ENCODE data around the gene CHCHD1. TPM values are rescaled to one million over a fixed set of nuclear protein-coding genes. Genes with fewer than 3 reads are reported as not detected.

The CHCHD1 gene
- total and polyA plus RNA-seq, 3 experiments from 2014 or later, result 35.8 to 52.6 (median 37.2) TPM

GRCh38 chr10:73758704-73759511, 22.9 kb upstream of the CHCHD1 start:
- Histone ChIP-seq H3K27me3 (ENCODE audit: insufficient read depth, low read length, poor library complexity, severe bottlenecking) (no peaks in the 10 kb centered on the region), H3K36me3 (ENCODE audit: insufficient read depth, low read length) (peaks cover 47% of the 10 kb centered on the region), H3K27ac (ENCODE audit: low read depth, low read length) (peak overlapping the region; percentile 72), H3K4me3 (ENCODE audit: low read length) (peak overlapping the region; percentile 8), H3K9me3 (ENCODE audit: low read length) (no peaks in the 10 kb centered on the region), H3K4me1 (ENCODE audit: insufficient read depth, low read length) (peaks cover 53% of the 10 kb centered on the region)
- Mint-ChIP-seq H3K4me3 (peak overlapping the region; percentile 34 to 90 (median 74)), H3K36me3 (peaks cover 18 to 77% (median 23%) of the 10 kb centered on the region in 3 donors), H3K9me3 (no peaks in the 10 kb centered on the region), H3K4me1 (peaks cover 70 to 81% (median 79%) of the 10 kb centered on the region in 3 donors), H3K27me3 (no peaks in the 10 kb centered on the region), H3K27ac (peak overlapping the region; percentile 90 to 99 (median 95))
- peak in 4 of 5 donors; percentile 36 to 63 (median 48) for DNase-seq
- CTCF ChIA-PET, result interaction anchor here (1.0 to 4.2 kb wide), 5 partner anchors 11 to 28 kb away, joined by 3 to 42 read pairs (median 4); partner anchors contain the start of gene SEC24C
- POLR2A ChIA-PET, result interaction anchor here (0.7 to 3.3 kb wide), 9 partner anchors 10 to 1462 kb away, joined by 3 to 38 read pairs (median 11); partner anchors contain the start of genes CHCHD1, SEC24C and ZSWIM8

- H3K36me3 ChIP-seq (ENCODE audit: insufficient read depth, low read length), result peaks cover 47% of the 10 kb centered on the region
- H3K27ac ChIP-seq (ENCODE audit: low read depth, low read length), result peak overlapping the region; percentile 72
- POLR2A ChIA-PET, result interaction anchor here (0.5 to 3.3 kb wide), 10 partner anchors 10 to 1462 kb away, joined by 3 to 38 read pairs (median 8); partner anchors contain the start of genes CHCHD1, SEC24C and ZSWIM8
- peaks cover 71 to 81% (median 78%) of the 10 kb centered on the region in 3 donors for H3K4me1 Mint-ChIP-seq
- H3K9me3 Mint-ChIP-seq, result no peaks in the 10 kb centered on the region
- H3K4me3 Mint-ChIP-seq, result peak overlapping the region; percentile 34 to 90 (median 74)
- DNase-seq, result peak; percentile 49 to 92 (median 79)
- H3K27me3 ChIP-seq (ENCODE audit: insufficient read depth, low read length, poor library complexity, severe bottlenecking), result no peaks in the 10 kb centered on the region
- peak overlapping the region; percentile 90 to 99 (median 95) for H3K27ac Mint-ChIP-seq
- H3K4me3 ChIP-seq (ENCODE audit: low read length), result no peak overlapping the region
- no peaks in the 10 kb centered on the region for H3K9me3 ChIP-seq (ENCODE audit: low read length)
- H3K27me3 Mint-ChIP-seq, result no peaks in the 10 kb centered on the region
- H3K36me3 Mint-ChIP-seq, result peaks cover 19 to 78% (median 25%) of the 10 kb centered on the region in 3 donors
- peaks cover 54% of the 10 kb centered on the region for H3K4me1 ChIP-seq (ENCODE audit: insufficient read depth, low read length)
- CTCF ChIA-PET, result interaction anchor here (0.9 to 4.2 kb wide), 5 partner anchors 11 to 29 kb away, joined by 3 to 42 read pairs (median 4); partner anchors contain the start of genes CHCHD1 and SEC24C
These were observed 22.2 kb upstream of the CHCHD1 start for GRCh38 chr10:73759512-73760115.

- H3K4me1 ChIP-seq (ENCODE audit: insufficient read depth, low read length), result peaks cover 51% of the 10 kb centered on the region
- Mint-ChIP-seq H3K27me3 (no peaks in the 10 kb centered on the region), H3K4me1 (peaks cover 73 to 84% (median 75%) of the 10 kb centered on the region in 3 donors), H3K27ac (peak overlapping the region; percentile 90 to 99 (median 95)), H3K9me3 (no peaks in the 10 kb centered on the region), H3K4me3 (peak overlapping the region in 4 of 7 donors; percentile 19 to 62 (median 50)), H3K36me3 (peaks cover 35 to 85% (median 35%) of the 10 kb centered on the region in 3 donors)
- H3K9me3 ChIP-seq (ENCODE audit: low read length), result no peaks in the 10 kb centered on the region
- DNase-seq, result no peak
- CTCF ChIA-PET, result no interaction called here
- H3K27ac ChIP-seq (ENCODE audit: low read depth, low read length), result no peak overlapping the region
- H3K27me3 ChIP-seq (ENCODE audit: insufficient read depth, low read length, poor library complexity, severe bottlenecking), result no peaks in the 10 kb centered on the region
- no peak overlapping the region for H3K4me3 ChIP-seq (ENCODE audit: low read length)
- POLR2A ChIA-PET, result no interaction called here
- peaks cover 68% of the 10 kb centered on the region for H3K36me3 ChIP-seq (ENCODE audit: insufficient read depth, low read length)
These were observed 20.1 kb upstream of the CHCHD1 start for GRCh38 chr10:73761781-73762180.

- peaks cover 67 to 78% (median 73%) of the 10 kb centered on the region in 3 donors for H3K4me1 Mint-ChIP-seq
- peak overlapping the region; percentile 90 to 97 (median 95) for H3K27ac Mint-ChIP-seq
- H3K27me3 ChIP-seq (ENCODE audit: insufficient read depth, low read length, poor library complexity, severe bottlenecking), result no peaks in the 10 kb centered on the region
- peaks cover 71% of the 10 kb centered on the region for H3K36me3 ChIP-seq (ENCODE audit: insufficient read depth, low read length)
- H3K27me3 Mint-ChIP-seq, result no peaks in the 10 kb centered on the region
- peaks cover 51% of the 10 kb centered on the region for H3K4me1 ChIP-seq (ENCODE audit: insufficient read depth, low read length)
- no peaks in the 10 kb centered on the region for H3K9me3 Mint-ChIP-seq
- H3K4me3 ChIP-seq (ENCODE audit: low read length), result no peak overlapping the region
- H3K36me3 Mint-ChIP-seq, result peaks cover 35 to 88% (median 40%) of the 10 kb centered on the region in 3 donors
- peak overlapping the region in 6 of 7 donors; percentile 0 to 63 (median 7) for H3K4me3 Mint-ChIP-seq
- H3K9me3 ChIP-seq (ENCODE audit: low read length), result no peaks in the 10 kb centered on the region
- CTCF ChIA-PET, result interaction anchor here (0.8 to 1.1 kb wide), 2 partner anchors 32 to 117 kb away, joined by 3 to 5 read pairs; no protein-coding TSS in a partner anchor
- POLR2A ChIA-PET, result interaction anchor here (0.7 to 2.4 kb wide), 2 partner anchors 9 to 236 kb away, joined by 3 to 12 read pairs; a partner anchor contains a TSS
- no peak for DNase-seq
- H3K27ac ChIP-seq (ENCODE audit: low read depth, low read length), result no peak overlapping the region
These were observed 18.9 kb upstream of the CHCHD1 start for GRCh38 chr10:73762915-73763314.

GRCh38 chr10:73763343-73763742, 18.5 kb upstream of the CHCHD1 start:
- peak in 2 of 5 donors; percentile 50 to 61 for DNase-seq
- Mint-ChIP-seq H3K27me3 (no peaks in the 10 kb centered on the region), H3K4me3 (peak overlapping the region; percentile 0 to 65 (median 13)), H3K27ac (peak overlapping the region; percentile 90 to 97 (median 95)), H3K36me3 (peaks cover 35 to 91% (median 41%) of the 10 kb centered on the region in 3 donors), H3K9me3 (no peaks in the 10 kb centered on the region), H3K4me1 (peaks cover 63 to 73% (median 69%) of the 10 kb centered on the region in 3 donors)
- H3K36me3 ChIP-seq (ENCODE audit: insufficient read depth, low read length), result peaks cover 73% of the 10 kb centered on the region
- H3K4me3 ChIP-seq (ENCODE audit: low read length), result no peak overlapping the region
- peaks cover 49% of the 10 kb centered on the region for H3K4me1 ChIP-seq (ENCODE audit: insufficient read depth, low read length)
- no peak overlapping the region for H3K27ac ChIP-seq (ENCODE audit: low read depth, low read length)
- ChIA-PET POLR2A (interaction anchor here (0.5 to 2.4 kb wide), 3 partner anchors 9 to 1522 kb away, joined by 3 to 12 read pairs (median 3); a partner anchor contains a TSS), CTCF (interaction anchor here (0.8 to 1.1 kb wide), 2 partner anchors 32 to 116 kb away, joined by 3 to 5 read pairs; no protein-coding TSS in a partner anchor)
- H3K27me3 ChIP-seq (ENCODE audit: insufficient read depth, low read length, poor library complexity, severe bottlenecking), result no peaks in the 10 kb centered on the region
- H3K9me3 ChIP-seq (ENCODE audit: low read length), result no peaks in the 10 kb centered on the region

GRCh38 chr10:73765066-73765465, 16.8 kb upstream of the CHCHD1 start:
- Histone ChIP-seq H3K4me3 (ENCODE audit: low read length) (no peak overlapping the region), H3K4me1 (ENCODE audit: insufficient read depth, low read length) (peaks cover 44% of the 10 kb centered on the region), H3K27me3 (ENCODE audit: insufficient read depth, low read length, poor library complexity, severe bottlenecking) (no peaks in the 10 kb centered on the region), H3K9me3 (ENCODE audit: low read length) (no peaks in the 10 kb centered on the region), H3K27ac (ENCODE audit: low read depth, low read length) (no peak overlapping the region), H3K36me3 (ENCODE audit: insufficient read depth, low read length) (peaks cover 85% of the 10 kb centered on the region)
- Mint-ChIP-seq H3K36me3 (peaks cover 40 to 95% (median 41%) of the 10 kb centered on the region in 3 donors), H3K4me1 (peaks cover 61 to 73% (median 63%) of the 10 kb centered on the region in 3 donors), H3K27me3 (no peaks in the 10 kb centered on the region), H3K9me3 (no peaks in the 10 kb centered on the region), H3K4me3 (peak overlapping the region in 3 of 7 donors; percentile 25 to 71 (median 58)), H3K27ac (peak overlapping the region; percentile 23 to 90 (median 79))
- CTCF ChIA-PET, result no interaction called here
- POLR2A ChIA-PET, result interaction anchor here (1.0 kb wide), 1 partner anchor 269 kb away, joined by 3 read pairs; the partner anchor contains the start of gene PPP3CB
- DNase-seq, result no peak

- Histone ChIP-seq H3K9me3 (ENCODE audit: low read length) (no peaks in the 10 kb centered on the region), H3K27me3 (ENCODE audit: insufficient read depth, low read length, poor library complexity, severe bottlenecking) (no peaks in the 10 kb centered on the region), H3K27ac (ENCODE audit: low read depth, low read length) (no peak overlapping the region), H3K36me3 (ENCODE audit: insufficient read depth, low read length) (peaks cover 63% of the 10 kb centered on the region), H3K4me1 (ENCODE audit: insufficient read depth, low read length) (peaks cover 27% of the 10 kb centered on the region), H3K4me3 (ENCODE audit: low read length) (no peak overlapping the region)
- H3K4me1 Mint-ChIP-seq, result peaks cover 39 to 62% (median 41%) of the 10 kb centered on the region in 3 donors
- DNase-seq, result peak; percentile 31 to 70 (median 54)
- peak overlapping the region in 6 of 7 donors; percentile 0 to 75 (median 46) for H3K4me3 Mint-ChIP-seq
- no peaks in the 10 kb centered on the region for H3K9me3 Mint-ChIP-seq
- peaks cover 27 to 91% (median 28%) of the 10 kb centered on the region in 3 donors for H3K36me3 Mint-ChIP-seq
- peak overlapping the region; percentile 49 to 85 (median 74) for H3K27ac Mint-ChIP-seq
- peaks cover 0 to 4% of the 10 kb centered on the region in 2 donors for H3K27me3 Mint-ChIP-seq
- CTCF ChIA-PET, result interaction anchor here (0.7 to 6.6 kb wide), 10 partner anchors 10 to 106 kb away, joined by 3 to 42 read pairs (median 6); partner anchors contain the start of genes CHCHD1 and SEC24C
- POLR2A ChIA-PET, result interaction anchor here (0.7 to 3.0 kb wide), 2 partner anchors 10 to 25 kb away, joined by 3 to 13 read pairs; partner anchors contain the start of gene SEC24C
These were observed 13.0 kb upstream of the CHCHD1 start for GRCh38 chr10:73768881-73769280.

Data from CD8-positive, alpha-beta memory T cell (primary cell).